Fibroblast of the conjunctiva (primary cell): ENCODE measurements around the gene STK17B.
"Not testable (repeated sequence)": the region's sequence is repeated elsewhere in the genome, so short reads cannot be mapped to it uniquely, and the experiment has no call there.

Experiments used
- DNase-seq: peaks from one replicate; pipeline ENCODE4 v3.0.0-alpha.2; 2010; ENCODE audit warnings: low read depth

STK17B gene

DNA sequence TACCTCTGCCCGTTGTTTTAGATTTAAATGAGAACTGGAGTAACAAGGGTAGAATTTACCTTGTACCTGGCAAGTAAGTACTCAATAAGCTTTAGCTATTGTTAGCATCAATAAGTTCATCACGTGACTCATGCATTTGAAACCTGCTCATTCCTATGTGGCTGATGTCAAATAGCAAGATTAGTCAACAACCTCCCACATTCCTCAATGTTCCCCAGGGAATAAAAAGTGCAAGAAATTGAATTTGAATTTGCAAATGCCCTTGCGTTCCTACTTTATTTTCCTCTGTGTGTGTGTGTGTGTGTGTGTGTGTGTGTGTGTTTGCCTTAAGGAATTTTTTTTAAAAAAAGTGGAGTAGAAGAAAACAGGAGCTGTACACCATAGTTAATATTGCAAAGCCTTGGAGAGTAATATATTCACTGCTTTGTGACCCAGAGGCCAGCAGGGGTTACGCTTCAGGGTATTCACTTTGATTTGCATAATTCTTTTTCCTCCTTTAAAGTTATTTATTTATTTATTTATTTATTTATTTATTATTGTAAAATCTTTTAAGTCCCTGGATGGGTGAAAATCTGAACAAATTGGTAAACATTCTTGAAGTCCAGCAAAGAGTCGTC lies 58.9 kb downstream of the STK17B start:
- DNase-seq: peak; percentile 73

DNA sequence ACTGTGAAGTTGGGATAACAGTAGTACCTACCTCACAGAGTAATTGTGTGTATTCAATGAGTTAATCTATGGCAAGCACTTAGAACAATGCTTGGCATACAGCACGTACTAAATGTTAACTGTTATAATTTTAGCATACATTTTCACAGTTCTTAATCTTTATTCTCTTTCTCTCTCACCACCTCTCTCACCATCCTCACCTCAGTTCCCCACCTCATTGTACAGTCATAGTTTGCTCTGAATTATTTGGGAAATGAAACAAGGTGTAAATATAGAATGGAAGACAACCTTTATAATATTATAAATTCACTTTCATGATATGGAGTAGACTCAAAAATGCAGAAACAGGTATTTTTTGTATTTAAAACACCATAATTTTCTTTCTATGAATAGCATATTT lies 62.8 kb downstream of the STK17B start:
- no peak for DNase-seq

GRCh38 chr2:196105951-196106350 lies 65.4 kb downstream of the STK17B start:
- DNase-seq: no peak

DNA sequence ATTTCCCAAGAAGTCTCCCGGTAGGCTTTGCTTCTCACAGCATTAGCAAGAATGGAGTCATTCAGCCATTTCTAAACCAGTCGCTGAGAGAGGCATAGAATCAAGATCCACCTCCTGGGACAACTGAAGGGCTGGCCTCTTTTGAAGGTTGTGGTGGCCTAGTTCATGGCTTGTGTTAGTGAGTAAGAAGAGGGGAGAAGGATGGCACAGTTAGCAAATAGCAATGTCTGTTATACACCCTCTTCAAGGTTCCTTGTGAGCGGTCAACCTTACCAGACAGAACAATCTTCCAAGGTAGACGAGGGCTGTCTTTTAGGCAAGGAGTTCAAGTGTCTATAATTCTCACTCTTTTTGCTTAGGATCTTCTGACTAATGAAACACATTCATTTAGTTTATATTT lies 67.3 kb downstream of the STK17B start:
- no peak for DNase-seq

- no peak for DNase-seq
Observed at GRCh38 chr2:196103626-196104025, 67.8 kb downstream of the STK17B start.

GRCh38 chr2:196101325-196101991 lies 69.9 kb downstream of the STK17B start:
- DNase-seq: no peak

- no peak for DNase-seq
Observed at GRCh38 chr2:196099916-196100315, 71.5 kb downstream of the STK17B start.

DNA sequence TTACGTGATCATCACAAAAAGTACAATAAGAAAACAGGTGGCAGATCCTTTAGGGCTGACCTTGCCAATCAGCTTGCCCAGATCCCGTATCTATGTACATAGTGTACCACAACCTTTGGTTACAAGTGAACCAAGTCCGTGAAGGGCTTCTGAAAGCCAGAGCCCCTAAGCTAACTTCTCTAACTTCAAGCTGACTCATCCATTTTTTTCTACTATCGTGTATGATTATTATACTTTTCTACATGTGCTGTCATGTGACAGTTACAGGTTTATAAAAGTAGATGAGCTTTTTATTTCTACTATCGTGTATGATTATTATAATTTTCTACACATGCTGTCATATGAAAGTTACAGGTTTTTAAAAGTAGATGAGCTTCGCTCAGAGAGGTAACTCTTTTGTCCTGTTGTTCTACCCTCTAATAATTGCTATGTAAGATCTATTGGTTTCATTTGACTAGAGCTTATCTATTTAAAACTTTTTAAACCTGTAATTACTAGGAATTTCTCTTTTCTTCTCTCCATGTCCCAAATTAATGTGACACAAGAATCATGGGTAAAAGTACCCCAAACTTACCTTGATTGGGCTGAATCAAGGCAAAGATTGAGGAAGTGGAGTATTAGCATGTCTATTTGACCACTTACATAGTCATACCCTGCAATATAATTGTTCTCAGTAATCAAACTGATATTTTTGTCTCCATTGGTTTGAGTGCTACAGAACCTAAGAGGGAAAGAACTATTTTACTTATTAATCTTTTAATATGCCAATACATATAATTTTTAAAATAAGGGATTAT lies 73.3 kb downstream of the STK17B start:
- no peak for DNase-seq

DNA sequence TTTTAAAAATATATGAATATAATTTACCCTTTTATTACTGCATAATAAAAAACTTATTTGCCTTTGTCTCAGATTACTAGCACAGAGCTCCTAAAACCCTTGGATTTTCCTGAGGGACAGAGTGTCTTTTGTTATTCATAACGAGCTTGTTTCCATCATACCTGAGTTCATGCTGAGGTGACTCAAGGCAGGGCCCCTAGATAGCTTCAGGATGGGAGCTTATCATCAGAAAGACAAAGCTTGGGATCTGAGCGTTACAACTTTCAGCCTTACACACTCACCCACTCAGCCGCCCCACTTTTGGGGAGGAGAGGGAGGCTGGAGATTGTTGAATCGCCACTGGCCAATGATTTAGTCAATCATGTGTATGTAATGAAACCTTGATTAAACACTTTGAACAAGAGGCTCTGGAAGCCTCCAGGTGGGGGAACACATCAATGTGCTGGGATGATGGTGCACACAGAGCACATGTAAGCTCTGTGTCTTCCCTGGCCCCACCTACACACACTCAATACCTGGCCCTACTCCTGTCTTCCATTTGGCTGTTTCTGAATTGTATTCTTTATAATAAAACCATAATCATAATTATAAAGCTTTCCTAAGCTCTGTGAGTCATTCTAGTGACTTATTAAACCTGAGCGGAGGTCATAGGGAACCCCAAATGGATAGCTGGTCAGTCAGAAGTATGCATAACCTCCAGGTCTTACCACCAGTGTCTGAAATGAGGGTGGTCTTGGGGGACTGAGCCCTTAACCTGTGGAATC lies 74.2 kb downstream of the STK17B start:
- no peak for DNase-seq

GRCh38 chr2:196096264-196096663 lies 75.1 kb downstream of the STK17B start:
- DNase-seq: no peak

DNA sequence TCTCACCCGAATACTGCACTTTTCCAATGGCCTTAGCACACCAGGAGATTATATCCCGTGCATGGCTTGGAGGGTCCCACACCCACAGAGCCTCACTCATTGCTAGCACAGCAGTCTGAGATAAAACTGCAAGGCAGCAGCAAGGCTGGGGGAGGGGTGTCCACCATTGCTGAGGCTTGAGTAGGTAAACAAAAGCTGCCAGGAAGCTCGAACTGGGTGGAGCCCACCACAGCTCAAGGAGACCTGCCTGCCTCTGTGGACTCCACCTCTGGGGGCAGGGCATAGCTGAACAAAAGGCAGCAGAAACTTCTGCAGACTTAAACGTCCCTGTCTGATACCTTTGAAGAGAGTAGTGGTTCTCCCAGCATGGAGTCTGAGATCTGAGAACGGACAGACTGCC lies 81.9 kb downstream of the STK17B start:
- not testable (repeated sequence) for DNase-seq

GRCh38 chr2:196088203-196088602 lies 83.2 kb downstream of the STK17B start:
- DNase-seq: peak; percentile 35

- no peak for DNase-seq
Observed at GRCh38 chr2:196086517-196087368, 84.6 kb downstream of the STK17B start.

- no peak for DNase-seq
Observed at GRCh38 chr2:196083601-196084000, 87.8 kb downstream of the STK17B start.
